Caco-2 (cell line): Measurements from ENCODE around the gene C17orf50. TPM values are rescaled to one million over a fixed set of nuclear protein-coding genes. Genes with fewer than 3 reads are reported as not detected.

Source experiments
- BruUV-seq: library from RNA; stranded (reverse); fragments of 400-500 nt; replicated peaks from 2 replicates; lab custom pipeline; 2021; lab: Mats Ljungman, UMichigan
- CTCF ChIA-PET: fragments of 300-600 bp; sonication (Branson Sonifier 250); formaldehyde crosslinking; loops from one replicate; lab custom pipeline; 2022; ENCODE audit warnings: antibody characterized with exemption; lab: Charles Lee
- POLR2A ChIA-PET: fragments of 300-600 bp; sonication (Branson Sonifier 250); formaldehyde crosslinking; loops from one replicate; lab custom pipeline; 2022; ENCODE audit warnings: antibody characterized with exemption; lab: Charles Lee
- DNase-seq, 2 experiments: peaks; one replicate each; pipeline versions ENCODE4 v3.0.0 to v3.0.0-alpha.2; 2020 to 2022
- H3K27me3 ChIP-seq: replicated peaks from 2 replicates; pipeline ENCODE4 v1.6.0; 2011; ENCODE audit warnings: low read length; ENCODE audit not compliant: control insufficient read depth, insufficient read depth
- H3K36me3 ChIP-seq: 2 replicates; pipeline ENCODE4 v1.5.1; 2011; ENCODE audit warnings: low read length; ENCODE audit not compliant: control insufficient read depth, insufficient read depth
- H3K4me1 ChIP-seq: fragments of 250-450 bp; sonication (Bioruptor Pico); 2 replicates; pipeline ENCODE4 v1.5.1; 2020; ENCODE audit warnings: mild to moderate bottlenecking
- H3K4me3 ChIP-seq: 2 replicates; pipeline ENCODE4 v1.5.1; 2011; ENCODE audit warnings: low read depth, mild to moderate bottlenecking, control low read depth, low read length
- H3K9me3 ChIP-seq: fragments of 250-450 bp; sonication (Bioruptor Pico); 2 replicates; pipeline ENCODE4 v1.5.1; 2020; ENCODE audit warnings: mild to moderate bottlenecking, moderate library complexity
- H3K27ac Mint-ChIP-seq: one replicate; pipeline ENCODE4 v1.8.0; 2022; ENCODE audit warnings: mixed read lengths; ENCODE audit not compliant: unreplicated experiment
- H3K27me3 Mint-ChIP-seq: one replicate; pipeline ENCODE4 v1.8.0; 2022; ENCODE audit warnings: mixed read lengths; ENCODE audit not compliant: insufficient read depth, unreplicated experiment
- H3K36me3 Mint-ChIP-seq: one replicate; pipeline ENCODE4 v1.8.0; 2022; ENCODE audit warnings: mild to moderate bottlenecking, mixed read lengths; ENCODE audit not compliant: insufficient read depth, unreplicated experiment
- H3K4me1 Mint-ChIP-seq: one replicate; pipeline ENCODE4 v1.8.0; 2022; ENCODE audit warnings: low read depth, mixed read lengths; ENCODE audit not compliant: unreplicated experiment
- H3K4me3 Mint-ChIP-seq: one replicate; pipeline ENCODE4 v1.8.0; 2022; ENCODE audit warnings: mild to moderate bottlenecking, moderate library complexity, mixed read lengths; ENCODE audit not compliant: unreplicated experiment
- H3K9me3 Mint-ChIP-seq: one replicate; pipeline ENCODE4 v1.8.0; 2022; ENCODE audit warnings: mixed read lengths; ENCODE audit not compliant: unreplicated experiment
- intact Hi-C: fragments of 100-400 bp; cut with micrococcal nuclease; formaldehyde crosslinking; loops from one replicate; pipeline ENCODE4 v1.10.0; 2022; ENCODE audit not compliant: unreplicated experiment
- total RNA-seq: library from RNA; stranded (reverse); gene quantifications from 2 replicates; pipeline ENCODE4 v1.2.3, GENCODE V29; 2022
- TF ChIP-seq, protein P1 (sequence below), 2 experiments: fragments of 200-600 bp in 1 of 2; IDR thresholded peaks; 1 replicate in 1 of 2; 2 replicates in 1 of 2; pipeline versions ENCODE4 v1.5.1 to v1.8.0; 2011 to 2022; ENCODE audit warnings: antibody characterized with exemption in 1 of 2, control low read depth in 1 of 2, inconsistent platforms in 1 of 2, low read depth in 1 of 2, low read length in 1 of 2, mild to moderate bottlenecking in 1 of 2, moderate library complexity in 1 of 2; ENCODE audit not compliant: insufficient read depth in 1 of 2, severe bottlenecking in 1 of 2, unreplicated experiment in 1 of 2

The C17orf50 gene
- total RNA-seq, 1 experiment from 2014 or later, result not detected

DNA sequence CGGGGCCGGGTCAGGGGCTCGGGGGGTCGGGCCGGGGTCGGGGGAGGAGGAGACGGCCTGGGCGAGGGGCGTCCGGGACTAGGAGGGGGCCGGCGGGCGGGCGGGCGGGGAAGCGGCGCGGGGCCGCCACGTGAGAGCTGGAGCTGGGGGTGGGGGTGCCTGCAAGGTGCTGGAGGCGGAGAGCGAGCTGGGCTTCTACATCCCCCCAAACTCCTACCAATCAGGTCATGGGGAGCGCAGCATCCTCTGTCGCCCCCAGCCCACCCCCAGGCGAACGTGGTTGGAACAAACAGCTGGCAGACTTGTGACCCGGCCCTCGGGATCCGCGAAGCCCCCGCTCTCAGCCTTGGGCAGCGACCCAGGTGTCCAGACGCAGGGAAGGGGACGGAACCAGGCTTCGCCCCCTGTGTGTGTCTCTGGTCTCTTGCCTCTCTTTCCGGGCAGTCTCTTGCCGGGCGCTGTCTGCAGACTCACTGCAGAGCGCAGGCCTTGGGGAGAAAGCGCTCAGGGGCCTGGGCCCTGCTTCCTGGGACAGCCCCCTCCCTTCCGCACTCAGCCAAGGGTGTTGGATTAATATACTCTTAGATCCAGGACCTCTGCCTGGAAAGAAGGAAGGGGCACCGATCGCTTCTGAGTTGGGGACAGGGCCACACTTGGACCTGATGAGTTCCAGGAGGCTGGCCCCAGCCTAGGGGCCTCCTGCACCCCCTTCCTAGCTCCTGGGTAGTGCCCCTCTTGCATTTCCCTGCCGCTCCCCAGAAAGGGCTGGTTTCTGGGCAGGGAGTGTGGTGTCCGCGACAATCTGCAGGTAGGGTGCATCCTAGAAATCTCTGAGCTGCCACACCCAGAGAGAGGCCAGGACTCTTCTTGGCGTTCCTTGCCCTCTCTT, 28.5 kb upstream of the C17orf50 start:
- TF ChIP-seq, protein P1, sequence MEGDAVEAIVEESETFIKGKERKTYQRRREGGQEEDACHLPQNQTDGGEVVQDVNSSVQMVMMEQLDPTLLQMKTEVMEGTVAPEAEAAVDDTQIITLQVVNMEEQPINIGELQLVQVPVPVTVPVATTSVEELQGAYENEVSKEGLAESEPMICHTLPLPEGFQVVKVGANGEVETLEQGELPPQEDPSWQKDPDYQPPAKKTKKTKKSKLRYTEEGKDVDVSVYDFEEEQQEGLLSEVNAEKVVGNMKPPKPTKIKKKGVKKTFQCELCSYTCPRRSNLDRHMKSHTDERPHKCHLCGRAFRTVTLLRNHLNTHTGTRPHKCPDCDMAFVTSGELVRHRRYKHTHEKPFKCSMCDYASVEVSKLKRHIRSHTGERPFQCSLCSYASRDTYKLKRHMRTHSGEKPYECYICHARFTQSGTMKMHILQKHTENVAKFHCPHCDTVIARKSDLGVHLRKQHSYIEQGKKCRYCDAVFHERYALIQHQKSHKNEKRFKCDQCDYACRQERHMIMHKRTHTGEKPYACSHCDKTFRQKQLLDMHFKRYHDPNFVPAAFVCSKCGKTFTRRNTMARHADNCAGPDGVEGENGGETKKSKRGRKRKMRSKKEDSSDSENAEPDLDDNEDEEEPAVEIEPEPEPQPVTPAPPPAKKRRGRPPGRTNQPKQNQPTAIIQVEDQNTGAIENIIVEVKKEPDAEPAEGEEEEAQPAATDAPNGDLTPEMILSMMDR (IDR thresholded peaks at IDR 0.05; ENCODE audit: insufficient read depth in 1 of 2, low read depth in 1 of 2, low read length in 1 of 2, severe bottlenecking in 1 of 2, unreplicated experiment in 1 of 2), result no peak
- Mint-ChIP-seq H3K4me3 (peak overlapping the region; percentile 75), H3K27me3 (no peaks in the 10 kb centered on the region), H3K9me3 (no peaks in the 10 kb centered on the region), H3K4me1 (peaks cover 9% of the 10 kb centered on the region), H3K36me3 (peaks cover 6% of the 10 kb centered on the region), H3K27ac (peak overlapping the region; percentile 41)
- Histone ChIP-seq H3K36me3 (no peaks in the 10 kb centered on the region; the same call in 1 of the 2 replicates), H3K4me3 (peak overlapping the region; percentile 46), H3K4me1 (peaks cover 7% of the 10 kb centered on the region), H3K27me3 (no peaks in the 10 kb centered on the region), H3K9me3 (no peaks in the 10 kb centered on the region)
- intact Hi-C loops, result no loop called here
- POLR2A ChIA-PET, result no interaction called here
- CTCF ChIA-PET, result interaction anchor here (0.7 to 2.4 kb wide), 4 partner anchors 15 to 77 kb away, joined by 3 to 18 read pairs (median 10); partner anchors contain the start of gene TAF15
- no TSS peak for BruUV-seq
- DNase-seq, result no peak

DNA sequence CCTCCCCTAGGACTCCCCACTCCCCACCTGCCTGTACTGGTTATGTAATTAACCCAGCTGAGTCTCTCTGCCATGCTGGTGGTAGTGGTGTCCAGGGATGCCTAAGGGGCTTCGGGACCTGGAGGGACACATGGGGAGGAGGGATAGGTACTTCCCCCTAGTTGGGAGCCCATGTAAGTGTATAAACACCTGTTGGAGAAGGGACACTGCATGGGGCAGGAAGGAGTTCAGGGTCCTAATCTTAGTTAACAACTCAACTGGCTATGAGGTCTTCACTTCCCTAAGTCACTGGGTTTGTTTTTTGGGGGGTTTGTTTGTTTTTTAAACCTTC, 27.9 kb upstream of the C17orf50 start:
- Histone ChIP-seq H3K4me1 (peaks cover 7% of the 10 kb centered on the region), H3K27me3 (no peaks in the 10 kb centered on the region), H3K9me3 (no peaks in the 10 kb centered on the region), H3K4me3 (peak overlapping the region; percentile 46), H3K36me3 (no peaks in the 10 kb centered on the region)
- Mint-ChIP-seq H3K4me3 (peak overlapping the region; percentile 75), H3K27me3 (no peaks in the 10 kb centered on the region), H3K4me1 (peaks cover 9% of the 10 kb centered on the region), H3K27ac (no peak overlapping the region), H3K36me3 (peaks cover 6% of the 10 kb centered on the region), H3K9me3 (no peaks in the 10 kb centered on the region)
- BruUV-seq, result no TSS peak
- DNase-seq, result no peak
- TF ChIP-seq, protein P1 (IDR thresholded peaks at IDR 0.05; ENCODE audit: insufficient read depth in 1 of 2, low read depth in 1 of 2, low read length in 1 of 2, severe bottlenecking in 1 of 2, unreplicated experiment in 1 of 2), result no peak
- POLR2A ChIA-PET, result no interaction called here
- intact Hi-C loops, result no loop called here
- CTCF ChIA-PET, result interaction anchor here (0.7 to 2.4 kb wide), 2 partner anchors 15 to 32 kb away, joined by 3 to 16 read pairs; no protein-coding TSS in a partner anchor

DNA sequence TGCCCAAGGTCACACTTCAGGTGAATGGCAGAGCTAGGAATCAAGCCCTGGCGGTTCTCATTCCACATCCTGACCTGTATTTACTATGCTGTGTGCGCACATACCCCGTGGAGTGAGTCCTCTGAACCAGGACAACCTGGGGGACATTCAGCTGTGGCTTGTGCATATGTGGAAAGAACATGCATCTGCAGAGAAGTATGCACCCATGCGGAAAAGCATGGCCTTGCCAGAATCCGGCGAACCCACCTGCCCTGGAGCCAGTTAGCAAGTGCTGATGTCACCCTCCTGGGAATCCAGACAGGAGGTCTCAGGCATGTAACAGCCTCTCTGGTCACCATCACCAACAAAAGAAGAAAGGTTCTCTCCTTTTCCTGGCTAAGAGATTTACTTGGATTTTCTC, 27.3 kb upstream of the C17orf50 start:
- BruUV-seq, result no TSS peak
- Histone ChIP-seq H3K36me3 (no peaks in the 10 kb centered on the region), H3K4me1 (peaks cover 7% of the 10 kb centered on the region), H3K4me3 (no peak overlapping the region), H3K27me3 (no peaks in the 10 kb centered on the region), H3K9me3 (no peaks in the 10 kb centered on the region)
- Mint-ChIP-seq H3K36me3 (peaks cover 6% of the 10 kb centered on the region), H3K9me3 (no peaks in the 10 kb centered on the region), H3K4me1 (peaks cover 9% of the 10 kb centered on the region), H3K4me3 (no peak overlapping the region), H3K27me3 (no peaks in the 10 kb centered on the region), H3K27ac (no peak overlapping the region)
- intact Hi-C loops, result no loop called here
- POLR2A ChIA-PET, result no interaction called here
- CTCF ChIA-PET, result interaction anchor here (0.7 kb wide), 1 partner anchor 11 kb away, joined by 3 read pairs; no protein-coding TSS in a partner anchor
- no peak for DNase-seq
- TF ChIP-seq, protein P1 (IDR thresholded peaks at IDR 0.05; ENCODE audit: insufficient read depth in 1 of 2, low read depth in 1 of 2, low read length in 1 of 2, severe bottlenecking in 1 of 2, unreplicated experiment in 1 of 2), result no peak
